K562 (cell line): ENCODE data around the gene LAP3. TPM values are rescaled to one million over a fixed set of nuclear protein-coding genes. Genes with fewer than 3 reads are reported as not detected.

Experiments
- ATAC-seq: fragments of 200-7000 bp; cut with Tn5 transposase; 3 replicates; pipeline ENCODE4 v1.9.1; 2020; ENCODE audit warnings: moderate library complexity
- BruUV-seq: library from RNA; stranded (reverse); fragments of 400-500 nt; replicated peaks from 2 replicates; lab custom pipeline; 2021; lab: Mats Ljungman, UMichigan
- CTCF ChIA-PET: fragments of 300-600 bp; formaldehyde crosslinking; extraction: SDS; loops from one replicate; lab custom pipeline; 2021; ENCODE audit warnings: low intra/inter-chr PET ratio; lab: Yijun Ruan, JAX
- POLR2A ChIA-PET: fragments of 300-600, 350-650 bp; sonication (Branson Sonifier 250); formaldehyde crosslinking; extraction: SDS; loops from one replicate; lab custom pipeline; 2021; ENCODE audit warnings: antibody characterized with exemption, inconsistent platforms; lab: Yijun Ruan, JAX
- DNase-seq, 4 experiments: peaks; one replicate each; pipeline versions ENCODE4 v3.0.0 to v3.0.0-alpha.2; 2011 to 2018; ENCODE audit warnings: low spot score in 3 of 4, mixed read lengths in 3 of 4; ENCODE audit errors: extremely low read depth in 1 of 4
- FAIRE-seq: peaks from 2 replicates; lab custom pipeline; 2011; peaks lifted over from hg19 to GRCh38; lab: Jason Lieb, UNC
- H2AFZ ChIP-seq: 2 replicates; pipeline ENCODE4 v1.6.0; 2011; ENCODE audit warnings: low read depth, low read length, control low read depth, inconsistent platforms
- H3K27ac ChIP-seq: fragments of 200-600 bp; 3 replicates; pipeline ENCODE4 v1.8.0; 2011; ENCODE audit warnings: low read depth, mild to moderate bottlenecking, control low read depth, inconsistent platforms, low read length, moderate library complexity, mixed read lengths; ENCODE audit errors: extremely low read depth
- H3K27me3 ChIP-seq, 2 experiments: fragments of 300-600 bp in 1 of 2; 2 replicates in 1 of 2; 3 replicates in 1 of 2; pipeline versions ENCODE4 v1.6.0 to v1.8.0; 2011; ENCODE audit warnings: inconsistent platforms in 2 of 2, low read length in 2 of 2, mild to moderate bottlenecking in 1 of 2, mixed read lengths in 1 of 2, moderate library complexity in 1 of 2; ENCODE audit not compliant: control insufficient read depth in 2 of 2, insufficient read depth in 2 of 2
- H3K36me3 ChIP-seq: fragments of 300-600 bp; 3 replicates; pipeline ENCODE4 v1.8.0; 2011; ENCODE audit warnings: mild to moderate bottlenecking, low read length, inconsistent platforms; ENCODE audit not compliant: control insufficient read depth, insufficient read depth
- H3K4me1 ChIP-seq, 2 experiments: fragments of 200-600 bp in 1 of 2; replicated peaks in 1 of 2; 2 replicates in 1 of 2; 3 replicates in 1 of 2; pipeline versions ENCODE4 v1.5.1 to v1.8.0; 2011; ENCODE audit warnings: inconsistent platforms in 2 of 2, low read length in 2 of 2, mild to moderate bottlenecking in 1 of 2, mixed read lengths in 1 of 2, moderate library complexity in 1 of 2; ENCODE audit not compliant: control insufficient read depth in 2 of 2, insufficient read depth in 2 of 2
- H3K4me2 ChIP-seq: 2 replicates; pipeline ENCODE4 v1.6.1; 2011; ENCODE audit warnings: low read length, control low read depth, inconsistent platforms, mixed read lengths; ENCODE audit not compliant: insufficient read depth
- H3K4me3 ChIP-seq: fragments of 200-600 bp; sonication (generic), shearing (Covaris generic); 2 replicates; pipeline ENCODE4 v1.5.1; 2016; ENCODE audit warnings: control low read depth, inconsistent platforms
- H3K79me2 ChIP-seq: fragments of 200-600 bp; 3 replicates; pipeline ENCODE4 v1.8.0; 2011; ENCODE audit warnings: low read length, inconsistent platforms; ENCODE audit not compliant: control insufficient read depth, insufficient read depth
- H3K9ac ChIP-seq, 2 experiments: 2 replicates each; pipeline versions ENCODE4 v1.6.0 to v1.6.1; 2011; ENCODE audit warnings: low read depth in 2 of 2, low read length in 2 of 2, control low read depth in 1 of 2, inconsistent platforms in 1 of 2, mild to moderate bottlenecking in 1 of 2, mixed read lengths in 1 of 2; ENCODE audit not compliant: insufficient read depth in 1 of 2
- H3K9me1 ChIP-seq: one replicate; pipeline ENCODE4 v1.6.0; 2011; ENCODE audit warnings: inconsistent platforms, mild to moderate bottlenecking, low read length, moderate library complexity; ENCODE audit not compliant: control insufficient read depth, insufficient read depth
- H3K9me3 ChIP-seq: replicated peaks from 2 replicates; pipeline ENCODE4 v1.5.1; 2011; ENCODE audit warnings: low read depth, low read length, inconsistent platforms; ENCODE audit not compliant: control insufficient read depth, insufficient read depth
- H4K20me1 ChIP-seq: replicated peaks from 2 replicates; pipeline ENCODE4 v1.6.1; 2011; ENCODE audit warnings: low read length, inconsistent platforms, mixed read lengths; ENCODE audit not compliant: control insufficient read depth, insufficient read depth
- ATF7 ChIP-seq: fragments of 450-650 bp; IDR thresholded peaks from 2 replicates; pipeline ENCODE4 v1.7.1; 2014; ENCODE audit warnings: mild to moderate bottlenecking, moderate library complexity
- BRF2 ChIP-seq: IDR thresholded peaks from 3 replicates; pipeline ENCODE4 v1.6.1; 2011; ENCODE audit warnings: borderline replicate concordance, mild to moderate bottlenecking; ENCODE audit not compliant: insufficient read length, insufficient read depth
- CREB3L1 ChIP-seq: fragments of 450-650 bp; IDR thresholded peaks from 2 replicates; pipeline ENCODE4 v1.6.1; 2014; ENCODE audit warnings: low read depth, mild to moderate bottlenecking, moderate library complexity, borderline replicate concordance
- CREM ChIP-seq: IDR thresholded peaks from 2 replicates; pipeline ENCODE4 v1.6.1; 2014; ENCODE audit warnings: antibody characterized with exemption, low read depth
- HDAC3 ChIP-seq: fragments of 450-650 bp; IDR thresholded peaks from 2 replicates; pipeline ENCODE4 v1.6.1; 2018; ENCODE audit warnings: borderline replicate concordance, mild to moderate bottlenecking, moderate library complexity; ENCODE audit not compliant: partially characterized antibody
- HINFP ChIP-seq: fragments of 450-650 bp; conservative IDR thresholded peaks from 2 replicates; pipeline ENCODE4 v1.6.1; 2016; ENCODE audit warnings: missing genetic modification characterization, low read depth, mild to moderate bottlenecking, control low read depth, missing compliant biosample characterization
- HOMEZ ChIP-seq: fragments of 250-450 bp; sonication (Bioruptor Pico); IDR thresholded peaks from 2 replicates; pipeline ENCODE4 v1.4.0; 2020; ENCODE audit warnings: mild to moderate bottlenecking, moderate library complexity
- SAFB ChIP-seq: fragments of 200-400 bp; formaldehyde crosslinking; IDR thresholded peaks from 2 replicates; pipeline ENCODE4 v1.6.1; 2017; ENCODE audit warnings: low read depth, low read length, borderline replicate concordance
- STAT5B ChIP-seq: fragments of 250-450 bp; sonication (Bioruptor Pico); IDR thresholded peaks from 2 replicates; pipeline ENCODE4 v1.8.0; 2021; ENCODE audit warnings: mild to moderate bottlenecking, inconsistent platforms
- TAF15 ChIP-seq: fragments of 200-400 bp; formaldehyde crosslinking; IDR thresholded peaks from 2 replicates; pipeline ENCODE4 v1.6.1; 2017; ENCODE audit warnings: mild to moderate bottlenecking, low read depth, low read length, moderate library complexity
- TBP ChIP-seq: optimal IDR thresholded peaks from 2 replicates; pipeline ENCODE3; 2011; ENCODE audit warnings: low read depth, low read length, improper control_type of control experiment
- U2AF1 ChIP-seq: fragments of 200-400 bp; formaldehyde crosslinking; optimal IDR thresholded peaks from 2 replicates; pipeline ENCODE3; 2017; ENCODE audit warnings: mild to moderate bottlenecking, low read depth, low read length, moderate library complexity
- WHSC1 ChIP-seq: IDR thresholded peaks from one replicate; pipeline ENCODE4 v1.6.1; 2012; ENCODE audit warnings: low read length, control low read depth, inconsistent platforms
- ZC3H4 ChIP-seq: sonication (generic); formaldehyde crosslinking; IDR thresholded peaks from 2 replicates; pipeline ENCODE4 v1.9.0; 2021; ENCODE audit warnings: missing genetic modification reagents, borderline replicate concordance
- ZNF695 ChIP-seq: fragments of 450-650 bp; formaldehyde crosslinking; IDR thresholded peaks from 2 replicates; pipeline ENCODE4 v1.4.0; 2020; ENCODE audit warnings: mild to moderate bottlenecking, moderate library complexity
- in situ Hi-C: fragments of 300-500 bp; cut with MboI; formaldehyde crosslinking; loops from 4 replicates; pipeline ENCODE4 v1.15.0; 2018; ENCODE audit warnings: inconsistent platforms, mixed read lengths
- intact Hi-C: fragments of 100-400 bp; cut with micrococcal nuclease; formaldehyde crosslinking; loops from 2 replicates; pipeline ENCODE4 v1.14.2; 2022
- polyA plus RNA-seq, 8 experiments: library from polyadenylated mRNA; depleted of rRNA in 4 of 8; stranded (reverse) in 5 of 8; unstranded in 3 of 8; fragments of >200 nt; fragmentation: Nextera tagmentation in 2 of 8; fragmentation: Illumina TruSeq in 1 of 8; extraction: Ambion mirVana in 2 of 8; extraction: Trizol in 1 of 8; gene quantifications; 2 replicates each; pipeline versions ENCODE4 v1.2.1 to v1.2.3, GENCODE V29; 2011 to 2014; ENCODE audit warnings: inconsistent platforms in 1 of 8, missing spikeins in 1 of 8
- total RNA-seq, 7 experiments: library from RNA; depleted of rRNA in 6 of 7; stranded (reverse); fragments of >200 nt in 6 of 7; fragmentation: Illumina TruSeq in 2 of 7; extraction: Trizol in 2 of 7; gene quantifications; 2 replicates each; pipeline versions ENCODE4 v1.2.1 to v1.2.3, GENCODE V29; 2011 to 2021; ENCODE audit warnings: low replicate concordance in 1 of 7

Gene LAP3
- total and polyA plus RNA-seq, 9 of the 15 experiments (the other 6 are each of a cell fraction or from before 2014, with no cell fraction given), result 82.3 to 170 (median 107) TPM

- POLR2A ChIA-PET, result interaction anchor here (0.7 kb wide), 1 partner anchor 129 kb away, joined by 3 read pairs; no protein-coding TSS in a partner anchor
- H3K4me1 ChIP-seq, result peaks cover 0 to 2% of the 10 kb centered on the region in 2 experiments; a peak in 1 of 5 replicates
- no peak overlapping the region for H2AFZ ChIP-seq
- no peak overlapping the region for H3K9ac ChIP-seq
- no peaks in the 10 kb centered on the region for H3K79me2 ChIP-seq
- H3K4me2 ChIP-seq, result no peak overlapping the region
- in situ Hi-C loops, result no loop called here
- intact Hi-C loops, result no loop called here
- FAIRE-seq (no peak), ATAC-seq (no peak), DNase-seq (no peak)
- H3K27me3 ChIP-seq, result peaks cover 28 to 33% of the 10 kb centered on the region in 2 experiments; a peak in 4 of 5 replicates
- no peaks in the 10 kb centered on the region for H3K9me3 ChIP-seq
- no peaks in the 10 kb centered on the region for H3K9me1 ChIP-seq
- H3K4me3 ChIP-seq, result no peak overlapping the region
- H3K27ac ChIP-seq, result no peak overlapping the region
- BruUV-seq, result no TSS peak
- CTCF ChIA-PET, result no interaction called here
- no peaks in the 10 kb centered on the region for H3K36me3 ChIP-seq
- no peaks in the 10 kb centered on the region for H4K20me1 ChIP-seq
- TF ChIP-seq HOMEZ (CRISPR knock-in tag) (no peak), ATF7 (no peak), TBP (no peak), TAF15 (no peak), BRF2 (no peak), ZC3H4 (CRISPR knock-in tag) (no peak), U2AF1 (no peak), ZNF695 (CRISPR knock-in tag) (no peak), CREB3L1 (no peak), HDAC3 (no peak), CREM (no peak), SAFB (no peak), STAT5B (CRISPR knock-in tag) (no peak), HINFP (no peak), WHSC1 (no peak)
These were observed 20.5 kb upstream of the LAP3 start for GRCh38 chr4:17556498-17556897.
